Calu3 (cell line): Measurements from ENCODE around the gene LENEP. TPM values are rescaled to one million over a fixed set of nuclear protein-coding genes. Genes with fewer than 3 reads are reported as not detected.

ENCODE experiments used
- BruUV-seq: library from RNA; stranded (reverse); fragments of 400-500 nt; replicated peaks from 2 replicates; lab custom pipeline; 2021; lab: Mats Ljungman, UMichigan
- CTCF ChIA-PET: fragments of 300-600 bp; sonication (Branson Sonifier 250); formaldehyde crosslinking; loops from one replicate; lab custom pipeline; 2022; ENCODE audit warnings: antibody characterized with exemption; lab: Charles Lee
- DNase-seq: peaks from one replicate; pipeline ENCODE4 v3.0.0; 2022
- H3K27ac Mint-ChIP-seq: one replicate; pipeline ENCODE4 v1.8.0; 2022; ENCODE audit warnings: mixed read lengths; ENCODE audit not compliant: unreplicated experiment
- H3K27me3 Mint-ChIP-seq: one replicate; pipeline ENCODE4 v1.8.0; 2022; ENCODE audit warnings: mixed read lengths; ENCODE audit not compliant: unreplicated experiment
- H3K36me3 Mint-ChIP-seq: one replicate; pipeline ENCODE4 v1.8.0; 2022; ENCODE audit warnings: mild to moderate bottlenecking, moderate library complexity, mixed read lengths; ENCODE audit not compliant: insufficient read depth, unreplicated experiment
- H3K4me1 Mint-ChIP-seq: one replicate; pipeline ENCODE4 v1.8.0; 2022; ENCODE audit warnings: mild to moderate bottlenecking, low read depth, mixed read lengths; ENCODE audit not compliant: unreplicated experiment
- H3K4me3 Mint-ChIP-seq: one replicate; pipeline ENCODE4 v1.8.0; 2022; ENCODE audit warnings: mild to moderate bottlenecking, low read depth, moderate library complexity, mixed read lengths; ENCODE audit not compliant: unreplicated experiment
- H3K9me3 Mint-ChIP-seq: one replicate; pipeline ENCODE4 v1.8.0; 2022; ENCODE audit warnings: low read depth, mixed read lengths; ENCODE audit not compliant: unreplicated experiment
- intact Hi-C: fragments of 100-400 bp; cut with micrococcal nuclease; formaldehyde crosslinking; loops from one replicate; pipeline ENCODE4 v1.10.0; 2022; ENCODE audit not compliant: unreplicated experiment
- total RNA-seq: library from RNA; stranded (reverse); gene quantifications from 2 replicates; pipeline ENCODE4 v1.2.3, GENCODE V29; 2022
- TF ChIP-seq, protein P1 (sequence below): fragments of 200-600 bp; IDR thresholded peaks from one replicate; pipeline ENCODE4 v1.8.0; 2022; ENCODE audit warnings: antibody characterized with exemption; ENCODE audit not compliant: unreplicated experiment

Gene LENEP
- total RNA-seq, 1 experiment from 2014 or later, result 1.1 TPM

DNA sequence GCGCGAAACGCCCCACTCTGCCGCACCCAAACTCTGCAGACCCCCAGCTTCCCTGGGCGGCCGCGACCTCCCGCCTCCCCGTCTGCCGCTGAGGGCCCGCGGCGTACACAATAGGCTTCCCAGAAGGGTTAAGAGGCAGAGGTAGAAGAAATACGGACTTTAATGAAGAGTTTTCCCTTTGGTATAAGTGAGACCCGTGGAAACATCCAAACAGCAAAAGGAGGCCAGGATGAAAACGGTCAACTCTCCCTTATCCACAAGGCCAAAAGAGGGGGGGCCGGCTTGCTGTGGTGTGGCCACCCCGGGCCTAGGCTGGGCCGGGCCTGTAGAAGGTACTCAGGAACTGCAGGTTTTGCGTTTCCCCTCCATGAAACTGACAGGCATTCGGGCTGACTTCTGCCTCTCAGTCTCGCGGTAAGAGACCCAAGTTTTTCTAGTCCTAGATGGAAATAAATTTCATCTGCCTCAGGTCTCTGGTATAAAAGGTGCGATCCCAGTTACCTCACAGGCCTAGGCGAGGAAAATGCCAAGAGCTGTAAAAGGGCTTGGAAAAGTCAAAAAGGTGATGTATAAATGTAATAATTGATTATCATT, 31.1 kb upstream of the LENEP start:
- no peaks in the 10 kb centered on the region for H3K27me3 Mint-ChIP-seq
- intact Hi-C loops, result no loop called here
- no peaks in the 10 kb centered on the region for H3K9me3 Mint-ChIP-seq
- peak overlapping the region; percentile 85 for H3K4me3 Mint-ChIP-seq
- H3K36me3 Mint-ChIP-seq, result peaks cover 81% of the 10 kb centered on the region
- CTCF ChIA-PET, result interaction anchor here (0.5 to 1.8 kb wide), 7 partner anchors 10 to 99 kb away, joined by 3 to 12 read pairs (median 5); partner anchors contain the start of genes ADAM15, LENEP and ZBTB7B
- DNase-seq, result no peak
- peaks cover 38% of the 10 kb centered on the region for H3K4me1 Mint-ChIP-seq
- peak overlapping the region; percentile 92 for H3K27ac Mint-ChIP-seq
- BruUV-seq, result TSS peak; percentile 75
- TF ChIP-seq, protein P1, sequence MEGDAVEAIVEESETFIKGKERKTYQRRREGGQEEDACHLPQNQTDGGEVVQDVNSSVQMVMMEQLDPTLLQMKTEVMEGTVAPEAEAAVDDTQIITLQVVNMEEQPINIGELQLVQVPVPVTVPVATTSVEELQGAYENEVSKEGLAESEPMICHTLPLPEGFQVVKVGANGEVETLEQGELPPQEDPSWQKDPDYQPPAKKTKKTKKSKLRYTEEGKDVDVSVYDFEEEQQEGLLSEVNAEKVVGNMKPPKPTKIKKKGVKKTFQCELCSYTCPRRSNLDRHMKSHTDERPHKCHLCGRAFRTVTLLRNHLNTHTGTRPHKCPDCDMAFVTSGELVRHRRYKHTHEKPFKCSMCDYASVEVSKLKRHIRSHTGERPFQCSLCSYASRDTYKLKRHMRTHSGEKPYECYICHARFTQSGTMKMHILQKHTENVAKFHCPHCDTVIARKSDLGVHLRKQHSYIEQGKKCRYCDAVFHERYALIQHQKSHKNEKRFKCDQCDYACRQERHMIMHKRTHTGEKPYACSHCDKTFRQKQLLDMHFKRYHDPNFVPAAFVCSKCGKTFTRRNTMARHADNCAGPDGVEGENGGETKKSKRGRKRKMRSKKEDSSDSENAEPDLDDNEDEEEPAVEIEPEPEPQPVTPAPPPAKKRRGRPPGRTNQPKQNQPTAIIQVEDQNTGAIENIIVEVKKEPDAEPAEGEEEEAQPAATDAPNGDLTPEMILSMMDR, result no peak

DNA sequence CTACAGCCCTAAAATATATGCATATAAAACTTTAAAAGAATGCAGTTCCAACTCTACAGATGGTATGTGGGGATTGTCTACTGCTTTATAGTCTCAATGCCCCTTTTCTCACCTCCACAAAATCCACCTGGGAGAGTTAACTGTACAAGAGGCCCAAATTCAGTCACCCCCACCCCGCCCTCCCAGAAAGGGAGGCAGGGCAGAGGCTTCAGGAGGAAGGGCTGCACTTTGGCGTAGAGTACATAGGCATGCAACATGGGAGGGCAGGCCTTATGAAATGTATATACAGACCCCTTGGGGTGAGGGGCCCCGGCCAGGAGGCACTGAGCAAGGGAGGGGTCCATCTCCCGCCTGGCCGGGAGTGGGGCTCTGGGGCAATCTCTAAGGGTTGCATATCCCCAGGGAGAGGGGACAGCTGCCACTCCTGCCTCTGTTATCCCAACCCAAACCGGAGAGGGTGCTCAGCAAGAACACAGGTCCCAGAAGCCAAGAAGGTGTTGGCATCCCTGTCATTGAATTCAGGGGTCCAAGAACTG, 30.5 kb upstream of the LENEP start:
- H3K27ac Mint-ChIP-seq, result peak overlapping the region; percentile 92
- DNase-seq, result no peak
- peak overlapping the region; percentile 85 for H3K4me3 Mint-ChIP-seq
- CTCF ChIA-PET, result interaction anchor here (0.5 kb wide), 1 partner anchor 39 kb away, joined by 4 read pairs; the partner anchor contains the start of gene ZBTB7B
- no peaks in the 10 kb centered on the region for H3K9me3 Mint-ChIP-seq
- no TSS peak for BruUV-seq
- no peaks in the 10 kb centered on the region for H3K27me3 Mint-ChIP-seq
- intact Hi-C loops, result no loop called here
- peaks cover 81% of the 10 kb centered on the region for H3K36me3 Mint-ChIP-seq
- H3K4me1 Mint-ChIP-seq, result peaks cover 32% of the 10 kb centered on the region
- TF ChIP-seq, protein P1, result no peak

DNA sequence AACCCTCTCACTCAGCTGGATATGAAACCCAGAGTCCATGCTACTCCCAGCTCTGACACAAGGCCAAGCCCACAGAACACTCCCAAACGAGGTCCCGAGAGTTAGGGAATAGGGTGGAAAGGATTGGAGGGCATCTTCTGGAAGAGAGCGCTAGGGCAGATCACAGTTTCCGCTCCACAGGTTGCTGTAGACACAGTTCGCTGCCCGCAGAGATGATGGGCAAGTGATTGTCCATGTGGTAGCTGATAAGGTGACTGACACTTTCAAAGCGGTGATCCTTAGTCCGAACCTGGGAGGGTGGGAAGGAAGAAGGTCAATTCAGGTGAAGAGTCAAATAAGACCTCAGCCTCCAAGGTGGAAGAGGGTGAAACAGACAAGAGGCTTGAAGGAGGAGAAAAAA, 29.7 kb upstream of the LENEP start:
- no peak overlapping the region for H3K27ac Mint-ChIP-seq
- H3K9me3 Mint-ChIP-seq, result no peaks in the 10 kb centered on the region
- BruUV-seq, result no TSS peak
- H3K4me1 Mint-ChIP-seq, result peaks cover 32% of the 10 kb centered on the region
- peaks cover 79% of the 10 kb centered on the region for H3K36me3 Mint-ChIP-seq
- no peaks in the 10 kb centered on the region for H3K27me3 Mint-ChIP-seq
- H3K4me3 Mint-ChIP-seq, result no peak overlapping the region
- intact Hi-C loops, result no loop called here
- DNase-seq, result no peak
- TF ChIP-seq, protein P1, result no peak
- CTCF ChIA-PET, result interaction anchor here (1.1 kb wide), 1 partner anchor 54 kb away, joined by 3 read pairs; no protein-coding TSS in a partner anchor

DNA sequence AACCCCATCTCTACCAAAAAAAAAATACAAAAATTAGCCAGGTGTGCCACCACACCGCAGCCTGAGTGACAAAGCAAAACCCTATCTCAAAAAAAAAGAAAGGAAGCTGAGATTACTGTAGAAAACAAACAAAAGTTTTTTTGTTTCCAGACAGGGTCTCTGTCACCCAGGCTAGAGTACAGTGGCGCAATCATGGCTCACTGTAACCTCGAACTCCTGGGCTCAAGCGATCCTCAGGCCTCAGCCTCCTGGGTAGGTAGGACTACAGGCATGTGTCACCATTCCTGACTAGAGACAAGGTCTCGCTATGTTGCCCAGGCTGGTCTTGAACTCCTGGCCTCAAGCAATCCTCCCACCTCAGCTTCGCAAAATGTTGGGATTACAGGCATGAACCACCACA, 29.0 kb upstream of the LENEP start:
- CTCF ChIA-PET, result interaction anchor here (1.1 kb wide), 1 partner anchor 53 kb away, joined by 3 read pairs; no protein-coding TSS in a partner anchor
- DNase-seq, result no peak
- no TSS peak for BruUV-seq
- Mint-ChIP-seq H3K4me1 (peaks cover 37% of the 10 kb centered on the region), H3K27ac (no peak overlapping the region), H3K36me3 (peaks cover 74% of the 10 kb centered on the region), H3K9me3 (no peaks in the 10 kb centered on the region), H3K27me3 (no peaks in the 10 kb centered on the region), H3K4me3 (no peak overlapping the region)
- TF ChIP-seq, protein P1, result no peak
- intact Hi-C loops, result no loop called here
